Ecto neural progenitor cell (in vitro differentiated cells): ENCODE results near the gene KREMEN1.

Source experiments
- DNase-seq: peaks from one replicate; pipeline ENCODE4 v3.0.0-alpha.2; 2018; ENCODE audit warnings: low spot score

The KREMEN1 gene

DNA sequence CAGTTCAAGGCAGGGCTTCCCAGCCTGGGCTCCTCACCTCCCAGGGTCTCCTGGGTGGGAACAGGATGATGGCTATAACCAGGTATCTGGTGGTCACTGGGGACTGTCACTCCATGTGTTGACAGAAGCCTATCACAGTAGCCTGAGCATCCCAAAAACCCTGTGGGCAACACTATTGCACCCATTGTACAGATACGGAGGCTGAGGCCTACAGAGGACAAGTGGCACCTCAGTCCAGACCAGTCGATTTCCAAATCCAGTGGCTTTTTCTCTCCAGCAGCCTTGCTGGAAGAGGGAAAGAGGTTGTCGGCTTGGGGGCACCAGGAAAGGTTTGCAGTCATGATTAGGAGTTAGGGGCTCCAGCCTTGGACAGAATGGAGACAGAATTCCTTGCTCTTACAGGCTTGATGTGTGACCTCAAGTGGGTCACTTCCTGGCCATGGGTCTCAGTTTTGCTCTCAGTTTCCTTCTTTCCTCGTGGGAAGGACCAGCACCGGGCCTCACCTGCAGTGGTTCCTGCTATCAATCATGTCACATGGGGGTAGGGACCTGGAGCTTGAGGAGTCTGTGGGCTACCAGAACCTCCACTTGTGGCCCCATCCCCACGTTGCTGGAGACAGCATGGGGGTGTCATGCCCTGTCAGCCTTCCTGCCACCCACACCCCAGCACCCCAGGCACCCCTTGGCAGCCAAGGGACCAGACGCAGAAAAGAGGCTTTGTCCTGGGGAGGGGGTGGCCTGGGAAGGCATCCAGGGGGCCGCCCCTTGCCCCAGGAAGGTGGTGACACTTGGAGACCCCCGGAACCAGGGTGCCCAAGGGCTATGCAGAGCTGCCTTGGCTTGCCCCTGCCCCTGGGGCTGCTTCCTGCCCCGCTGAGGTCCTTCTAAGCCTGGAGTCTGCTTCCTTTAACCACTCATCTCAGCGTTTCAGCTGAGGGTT lies 135.0 kb downstream of the KREMEN1 start:
- DNase-seq: no peak

- no peak for DNase-seq
These were observed 135.6 kb downstream of the KREMEN1 start for GRCh38 chr22:29208502-29208862.

DNA sequence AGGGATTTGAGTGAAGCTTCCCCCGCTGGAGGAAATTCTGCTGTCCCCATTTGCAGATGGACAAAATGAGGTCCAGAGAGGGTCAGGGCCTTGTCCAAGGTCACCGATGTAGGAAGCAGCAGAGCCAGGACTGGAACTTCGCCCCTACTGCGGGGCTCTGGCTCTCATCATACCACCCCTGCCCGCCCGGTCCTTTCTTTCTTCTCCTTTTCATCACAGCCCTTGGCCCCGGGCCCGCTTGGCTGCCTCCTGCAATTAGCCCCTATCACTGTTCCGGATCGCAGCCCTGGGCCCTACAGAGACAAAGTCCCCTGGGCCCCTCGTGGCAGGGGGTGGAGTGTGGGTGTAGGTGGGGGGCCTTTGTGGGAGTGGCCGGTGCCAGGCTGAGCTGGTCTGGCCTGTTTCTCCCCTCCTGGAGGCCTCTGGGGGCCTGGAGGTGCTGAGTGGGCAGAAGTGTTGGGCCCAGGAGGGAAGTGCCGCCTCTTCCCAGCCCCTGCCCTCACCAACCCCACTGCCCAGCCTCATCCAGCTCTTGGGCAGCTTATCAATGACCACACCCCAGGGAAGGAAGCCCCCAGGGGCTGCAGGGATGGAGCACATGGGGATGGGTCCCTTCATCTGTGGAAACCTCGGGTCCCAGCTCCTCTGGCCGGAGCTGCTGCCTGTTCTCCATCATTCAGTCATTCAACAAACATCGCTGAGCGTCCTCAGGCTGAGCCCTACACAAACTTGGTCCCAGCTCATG lies 136.2 kb downstream of the KREMEN1 start:
- DNase-seq: no peak

- no peak for DNase-seq
These were observed 136.7 kb downstream of the KREMEN1 start for GRCh38 chr22:29209624-29209929.

DNA sequence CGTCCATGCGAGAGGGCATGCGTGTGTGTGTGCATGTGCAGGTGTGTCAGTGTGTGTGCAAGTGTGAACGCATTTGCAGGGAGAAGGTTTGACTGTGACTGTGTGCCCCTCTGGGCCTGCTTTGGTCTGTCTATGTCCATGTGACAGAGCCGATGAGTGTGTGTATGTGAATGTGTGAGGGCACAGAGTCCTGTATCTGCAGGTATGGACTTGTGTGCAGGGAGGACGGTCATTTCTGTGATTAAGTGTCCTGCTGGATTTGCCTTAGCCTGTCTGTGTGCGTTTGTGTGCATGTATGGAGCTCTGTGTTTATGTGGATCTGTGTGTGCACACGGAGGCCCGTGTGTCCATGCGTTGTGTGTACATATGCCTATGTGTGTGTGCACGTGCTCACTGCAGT lies 138.2 kb downstream of the KREMEN1 start:
- no peak for DNase-seq

DNA sequence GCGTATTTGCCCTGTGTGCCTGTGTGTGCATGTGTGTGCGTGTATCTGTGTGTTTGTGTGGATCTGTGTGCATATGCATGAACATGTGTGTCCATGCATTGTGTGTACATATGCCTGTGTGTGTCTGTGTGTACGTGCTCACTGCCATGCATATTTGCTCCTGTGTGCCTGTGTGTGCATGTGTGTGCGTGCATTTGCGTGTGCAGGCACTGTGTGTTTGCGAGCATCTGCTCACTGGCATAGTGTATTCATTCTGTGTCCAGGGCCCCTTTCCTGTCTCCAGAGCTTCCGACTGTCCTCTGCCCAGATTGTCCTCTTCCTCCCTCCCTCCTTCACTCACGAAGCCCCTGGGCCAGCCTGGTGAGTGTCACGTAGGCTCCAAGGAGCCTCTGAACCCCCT lies 138.6 kb downstream of the KREMEN1 start:
- no peak for DNase-seq

DNA sequence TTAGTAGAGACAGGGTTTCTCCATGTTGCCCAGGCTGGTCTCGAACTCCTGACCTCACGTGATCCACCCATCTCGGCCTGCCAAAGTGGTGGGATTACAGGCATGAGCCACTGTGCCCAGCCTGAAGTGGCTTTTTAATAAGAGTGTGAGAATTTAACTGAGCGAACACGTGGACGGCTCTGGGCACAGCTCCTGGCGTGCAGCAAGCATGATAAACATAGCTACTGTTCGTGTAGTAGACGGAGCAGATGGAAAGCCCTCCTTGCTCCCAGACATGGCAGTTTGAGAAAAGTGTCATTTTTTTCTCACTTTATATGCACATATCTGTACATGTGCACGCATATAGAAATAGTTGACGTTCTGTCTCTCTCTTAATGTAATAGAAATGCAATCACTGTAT lies 139.9 kb downstream of the KREMEN1 start:
- no peak for DNase-seq

- DNase-seq: no peak
These were observed 140.7 kb downstream of the KREMEN1 start for GRCh38 chr22:29213493-29213892.

DNA sequence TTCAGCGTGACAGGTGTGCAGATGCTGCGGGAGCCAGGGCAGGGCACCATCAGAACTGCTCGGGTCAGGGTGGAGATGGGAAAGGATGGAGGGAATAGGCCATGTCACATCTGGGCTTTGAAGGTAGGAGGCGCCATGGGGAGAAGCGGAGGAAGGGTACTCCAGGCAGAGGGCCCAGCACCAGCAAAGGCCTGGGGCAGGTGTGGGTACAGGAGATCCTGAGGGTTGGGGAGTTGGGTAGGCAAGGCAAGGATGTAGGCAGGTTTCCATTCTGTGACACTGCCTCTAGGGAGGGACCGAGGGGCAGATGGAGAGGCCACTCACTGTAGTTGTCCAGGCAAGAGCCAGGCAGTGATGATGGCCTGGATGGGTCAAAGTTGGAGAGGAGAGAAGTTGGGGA lies 141.4 kb downstream of the KREMEN1 start:
- no peak for DNase-seq

GRCh38 chr22:29215012-29215860 lies 142.4 kb downstream of the KREMEN1 start:
- no peak for DNase-seq

DNA sequence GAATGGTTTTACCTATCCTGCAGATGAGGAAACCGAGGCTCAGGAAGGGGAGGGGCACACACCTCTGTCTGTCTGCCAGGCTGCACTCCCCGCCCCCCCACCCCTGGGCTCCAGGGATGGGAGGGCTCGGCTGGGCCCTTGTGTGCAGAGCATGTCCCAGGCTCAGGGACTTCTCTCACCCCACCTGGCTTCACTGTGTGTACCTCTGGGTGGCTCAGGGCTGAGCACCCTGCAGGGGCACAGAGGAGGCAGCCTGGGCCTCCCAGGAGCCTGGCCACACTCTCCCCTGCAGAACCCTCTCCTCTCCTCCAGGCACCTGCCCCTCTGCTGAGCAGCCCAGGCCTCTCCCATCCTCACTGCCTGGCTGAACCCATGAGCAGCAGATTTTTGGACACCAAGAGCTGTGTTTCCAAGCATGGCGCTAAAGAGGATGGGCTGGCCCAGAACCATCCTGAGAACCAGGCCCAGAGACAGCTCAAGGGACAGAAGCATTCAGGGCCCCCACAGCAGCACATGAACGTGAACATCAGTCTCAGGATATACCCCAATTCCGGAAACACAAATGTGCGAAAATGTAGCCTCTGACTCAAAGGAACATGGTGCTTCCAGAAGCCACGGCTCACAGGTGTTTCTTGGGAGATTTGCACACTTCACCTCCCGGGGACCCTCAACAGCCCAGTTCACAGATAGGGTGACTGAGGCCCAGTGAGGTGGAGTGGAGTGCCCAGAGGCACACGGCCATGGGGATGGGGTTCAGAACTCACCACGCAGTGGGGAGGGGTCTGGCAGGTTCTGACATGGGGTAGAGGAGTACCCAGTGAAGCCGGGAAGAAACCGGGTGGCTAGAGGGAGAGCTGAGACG lies 143.4 kb downstream of the KREMEN1 start:
- no peak for DNase-seq

- DNase-seq: no peak
These were observed 144.2 kb downstream of the KREMEN1 start for GRCh38 chr22:29216873-29217666.
